GM12864 (cell line): ENCODE results near the gene SLC39A1.
A peak's percentile ranks its signal among the peaks of the same experiment; 100 is the strongest.

Experiments used
- DNase-seq: peaks from one replicate; pipeline ENCODE4 v3.0.0-alpha.2; 2011; ENCODE audit warnings: low read depth
- H3K4me3 ChIP-seq: 2 replicates; pipeline ENCODE4 v1.5.1; 2011; ENCODE audit warnings: mild to moderate bottlenecking, low read depth, low read length, control low read depth
- TF ChIP-seq, protein P1 (sequence below): IDR thresholded peaks from 2 replicates; pipeline ENCODE4 v1.5.1; 2011; ENCODE audit warnings: low read depth, mild to moderate bottlenecking, moderate library complexity, low read length, control low read depth, inconsistent platforms; ENCODE audit errors: missing control alignments

SLC39A1 gene

DNA sequence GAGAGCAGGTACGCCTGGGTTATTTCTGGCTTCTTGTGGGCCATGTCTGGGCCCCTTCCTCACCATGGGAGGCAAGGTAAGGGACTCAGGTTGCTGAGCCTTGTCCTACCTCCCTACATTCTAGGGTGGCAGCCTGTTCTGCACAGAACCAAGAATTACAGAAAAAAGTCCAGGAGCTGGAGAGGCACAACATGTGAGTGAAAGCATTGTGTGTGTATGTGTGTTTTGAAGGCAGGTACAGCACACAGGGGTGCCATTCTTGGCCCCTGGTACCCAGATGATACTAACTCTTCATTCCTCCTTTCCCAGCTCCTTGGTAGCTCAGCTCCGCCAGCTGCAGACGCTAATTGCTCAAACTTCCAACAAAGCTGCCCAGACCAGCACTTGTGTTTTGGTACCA, 9.7 kb upstream of the SLC39A1 start:
- TF ChIP-seq, protein P1, sequence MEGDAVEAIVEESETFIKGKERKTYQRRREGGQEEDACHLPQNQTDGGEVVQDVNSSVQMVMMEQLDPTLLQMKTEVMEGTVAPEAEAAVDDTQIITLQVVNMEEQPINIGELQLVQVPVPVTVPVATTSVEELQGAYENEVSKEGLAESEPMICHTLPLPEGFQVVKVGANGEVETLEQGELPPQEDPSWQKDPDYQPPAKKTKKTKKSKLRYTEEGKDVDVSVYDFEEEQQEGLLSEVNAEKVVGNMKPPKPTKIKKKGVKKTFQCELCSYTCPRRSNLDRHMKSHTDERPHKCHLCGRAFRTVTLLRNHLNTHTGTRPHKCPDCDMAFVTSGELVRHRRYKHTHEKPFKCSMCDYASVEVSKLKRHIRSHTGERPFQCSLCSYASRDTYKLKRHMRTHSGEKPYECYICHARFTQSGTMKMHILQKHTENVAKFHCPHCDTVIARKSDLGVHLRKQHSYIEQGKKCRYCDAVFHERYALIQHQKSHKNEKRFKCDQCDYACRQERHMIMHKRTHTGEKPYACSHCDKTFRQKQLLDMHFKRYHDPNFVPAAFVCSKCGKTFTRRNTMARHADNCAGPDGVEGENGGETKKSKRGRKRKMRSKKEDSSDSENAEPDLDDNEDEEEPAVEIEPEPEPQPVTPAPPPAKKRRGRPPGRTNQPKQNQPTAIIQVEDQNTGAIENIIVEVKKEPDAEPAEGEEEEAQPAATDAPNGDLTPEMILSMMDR: no peak
- no peak for DNase-seq
- H3K4me3 ChIP-seq: no peak overlapping the region

DNA sequence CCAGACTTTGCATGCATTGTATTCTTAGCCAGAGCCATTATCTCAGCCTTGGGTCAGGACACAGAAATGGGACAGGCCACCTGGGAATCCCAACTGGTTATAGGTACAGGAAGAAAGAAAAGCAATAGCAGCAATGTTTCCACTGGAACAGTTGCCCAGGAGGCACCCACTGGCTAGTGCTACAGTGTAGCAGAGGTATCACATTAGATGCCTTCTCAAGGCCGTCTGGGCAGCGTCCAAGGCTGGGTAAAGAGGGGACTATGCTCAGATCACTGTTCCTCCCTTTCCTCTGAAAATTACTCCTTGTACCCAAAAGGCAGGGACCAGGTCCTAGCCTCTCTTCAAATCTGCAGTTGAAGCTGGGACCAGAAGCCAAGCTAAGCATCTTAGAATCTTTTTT, 7.0 kb upstream of the SLC39A1 start:
- no peak for DNase-seq
- TF ChIP-seq, protein P1: no peak

GRCh38 chr1:153968972-153969371, 5.6 kb upstream of the SLC39A1 start:
- TF ChIP-seq, protein P1: no peak
- no peak for DNase-seq
- H3K4me3 ChIP-seq: no peak overlapping the region

More for the DNA sequence above, 7.0 kb upstream of the SLC39A1 start:
- H3K4me3 ChIP-seq: no peak overlapping the region

GRCh38 chr1:153968408-153968807, 5.1 kb upstream of the SLC39A1 start:
- H3K4me3 ChIP-seq: peak overlapping the region; percentile 71
- TF ChIP-seq, protein P1: no peak
- DNase-seq: no peak

DNA sequence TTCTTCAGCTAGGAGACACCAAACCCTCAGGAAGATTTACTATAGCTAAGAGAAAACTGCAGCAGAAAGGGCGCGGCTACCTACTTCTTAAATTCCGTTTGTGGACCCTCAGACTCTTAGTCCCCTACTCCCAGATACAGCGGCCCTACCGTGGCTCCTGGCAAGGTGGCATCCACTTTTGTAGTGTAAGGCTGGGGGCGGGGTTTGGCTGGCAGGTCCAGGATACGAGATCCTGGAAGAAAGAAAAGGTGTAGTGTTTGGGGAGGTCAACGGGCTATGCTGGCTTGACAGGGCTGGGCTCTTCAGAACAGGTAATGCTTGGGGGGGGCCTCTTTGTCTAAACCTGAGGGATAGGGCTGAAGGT, 4.6 kb upstream of the SLC39A1 start:
- peak overlapping the region; percentile 71 for H3K4me3 ChIP-seq
- DNase-seq: no peak
- TF ChIP-seq, protein P1: no peak

- TF ChIP-seq, protein P1: peak; percentile 47
- peak within 1 kb of the TSS; percentile 71 for H3K4me3 ChIP-seq
- DNase-seq: peak; percentile 97
These were observed 4.0 kb upstream of the SLC39A1 start, which contains the start of gene CREB3L4 for GRCh38 chr1:153967107-153967999. Gene CREB3L4 (plus strand): TSS chr1:153967902. CDS start chr1:153968526, 624 bp downstream.
